Stimulated activated CD4-positive, alpha-beta T cell treated with anti-CD3 and anti-CD28 coated beads, TNF-alpha, amount 100 ng/mL, for 48 hours (primary cell): ENCODE data around the gene KYNU.
"Not testable (repeated sequence)": the region's sequence is repeated elsewhere in the genome, so short reads cannot be mapped to it uniquely, and the experiment has no call there.

Source experiments
- DNase-seq, 3 donors: peaks; one replicate each; pipeline ENCODE4 v3.0.0-alpha.2; 2020; ENCODE audit warnings: low read depth in 3 of 3

KYNU gene

DNA sequence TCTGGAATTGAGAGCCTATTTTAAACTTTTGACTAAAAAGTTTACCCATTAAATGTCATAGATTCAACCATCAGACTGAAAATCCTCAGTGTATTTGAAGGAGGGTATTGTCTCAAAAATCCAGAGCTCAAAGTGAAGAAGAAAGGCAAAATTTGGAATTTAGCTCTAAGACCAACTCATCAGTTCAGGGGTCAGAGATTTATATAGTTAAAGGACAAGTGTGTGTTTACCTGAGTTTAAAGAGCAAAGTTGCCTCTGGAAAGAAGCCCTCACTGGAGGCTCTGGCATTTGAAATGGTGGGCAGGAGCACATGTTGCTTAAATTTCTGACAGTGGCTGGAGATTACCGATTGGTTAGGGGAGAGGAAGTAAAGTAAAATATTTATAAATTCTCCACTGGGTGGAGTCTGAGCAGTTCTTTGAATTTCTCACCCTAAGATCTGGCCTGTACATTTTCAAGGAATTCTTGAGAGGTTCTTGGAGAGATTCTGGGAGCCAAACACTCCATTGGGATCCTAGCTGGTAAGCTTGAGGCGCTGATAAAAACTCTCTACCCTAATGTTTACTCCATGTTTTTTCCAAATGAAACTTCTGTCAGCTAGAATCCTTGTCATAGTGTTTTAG lies at the start of gene KYNU:
KYNU (plus strand) TSS at position 449 of the 623 bp plus-strand sequence. CDS start 7,704 bp downstream, outside the sequence.
- DNase-seq = no peak

DNA sequence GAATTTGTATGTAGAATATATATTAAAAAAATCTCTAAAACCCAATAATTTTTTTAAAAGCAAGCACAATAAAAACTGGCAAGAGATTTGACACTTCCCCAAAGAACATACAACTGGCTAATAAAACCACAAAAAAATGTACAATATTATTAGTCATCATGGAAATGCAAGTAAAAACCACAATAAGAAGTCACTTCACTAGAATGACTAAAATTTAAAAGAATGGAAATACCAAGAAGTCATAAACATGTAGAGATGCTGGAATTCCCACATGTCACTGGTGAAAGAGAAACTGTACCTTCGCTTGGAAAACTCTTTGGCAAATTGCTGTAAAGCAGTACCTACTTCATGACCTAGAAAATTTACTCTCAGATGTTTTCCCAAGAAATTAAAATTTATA lies 43.4 kb upstream of the KYNU start:
- no peak for DNase-seq

DNA sequence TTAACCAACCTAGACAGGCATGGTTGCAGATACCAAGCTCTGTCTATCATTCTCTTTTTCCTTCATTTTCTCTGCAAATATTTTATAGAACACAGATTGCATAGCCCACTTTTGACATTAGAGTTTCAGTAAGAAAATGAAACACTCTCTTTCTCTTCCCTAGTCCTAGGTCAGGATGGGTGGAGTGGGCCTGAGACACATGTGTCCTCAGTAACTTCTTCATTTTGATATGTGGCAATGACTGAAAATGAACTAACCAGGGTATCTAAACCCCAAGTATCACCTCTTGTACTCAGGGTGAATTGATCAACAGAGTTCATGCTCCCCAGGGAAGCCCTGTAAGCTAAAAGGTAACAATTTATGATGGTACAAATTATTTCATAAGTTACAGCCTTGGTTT lies 37.0 kb upstream of the KYNU start:
- no peak for DNase-seq

DNA sequence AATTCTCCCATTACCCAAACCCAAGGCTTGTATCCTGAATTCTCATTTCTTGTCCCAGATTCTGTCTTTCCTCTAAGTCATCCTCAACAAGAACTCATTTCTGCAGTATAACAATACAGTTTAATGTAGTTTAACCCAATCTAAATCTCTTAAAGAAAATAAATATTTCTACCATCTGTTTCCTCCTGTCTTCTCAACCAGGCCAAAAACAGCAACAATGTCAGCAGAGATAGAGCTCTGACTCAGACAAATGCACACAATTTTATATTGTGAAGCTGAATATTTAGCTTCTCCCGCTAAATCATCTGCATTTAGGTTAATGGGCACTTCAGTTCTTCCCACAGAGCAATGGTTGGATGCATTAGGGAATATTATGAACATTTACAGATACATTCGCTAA lies 35.7 kb upstream of the KYNU start:
- DNase-seq = no peak

DNA sequence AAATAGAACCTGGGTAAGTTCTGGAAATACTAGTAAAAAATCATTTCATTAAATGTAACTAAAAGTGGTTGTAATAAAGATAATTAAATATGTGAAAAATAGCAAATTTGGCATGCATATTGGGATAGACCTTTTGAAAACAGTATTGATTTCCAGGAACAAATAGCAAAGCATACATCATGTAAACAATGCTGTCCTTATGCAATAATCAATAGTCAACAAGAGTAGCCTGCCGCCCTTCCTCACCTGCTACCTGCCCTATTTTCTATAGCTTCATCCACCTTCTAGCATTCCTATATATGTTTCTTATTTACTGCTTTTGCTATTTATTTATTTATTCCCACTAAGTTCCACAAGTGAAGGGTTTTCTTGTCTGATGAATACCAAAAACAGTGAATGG lies 35.1 kb upstream of the KYNU start:
- DNase-seq = no peak

DNA sequence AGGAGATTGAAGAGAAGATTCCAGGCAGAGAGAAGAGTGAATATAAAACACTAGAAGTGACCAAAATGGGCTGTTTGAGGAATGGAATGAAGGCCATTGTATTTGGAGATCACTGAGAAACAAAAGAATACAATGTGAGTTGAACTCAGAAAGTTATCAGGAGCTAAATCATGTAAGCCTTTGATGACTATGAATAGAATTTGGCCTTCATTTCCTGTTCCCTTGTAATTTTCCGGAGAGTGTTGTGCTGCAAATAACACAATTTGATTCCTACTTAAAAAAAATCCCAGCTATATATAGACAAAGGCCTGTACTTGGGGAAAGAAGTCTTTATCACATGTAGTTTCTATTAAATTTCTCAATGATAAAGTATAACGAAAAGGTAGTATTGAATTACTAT lies 33.7 kb upstream of the KYNU start:
- no peak for DNase-seq

DNA sequence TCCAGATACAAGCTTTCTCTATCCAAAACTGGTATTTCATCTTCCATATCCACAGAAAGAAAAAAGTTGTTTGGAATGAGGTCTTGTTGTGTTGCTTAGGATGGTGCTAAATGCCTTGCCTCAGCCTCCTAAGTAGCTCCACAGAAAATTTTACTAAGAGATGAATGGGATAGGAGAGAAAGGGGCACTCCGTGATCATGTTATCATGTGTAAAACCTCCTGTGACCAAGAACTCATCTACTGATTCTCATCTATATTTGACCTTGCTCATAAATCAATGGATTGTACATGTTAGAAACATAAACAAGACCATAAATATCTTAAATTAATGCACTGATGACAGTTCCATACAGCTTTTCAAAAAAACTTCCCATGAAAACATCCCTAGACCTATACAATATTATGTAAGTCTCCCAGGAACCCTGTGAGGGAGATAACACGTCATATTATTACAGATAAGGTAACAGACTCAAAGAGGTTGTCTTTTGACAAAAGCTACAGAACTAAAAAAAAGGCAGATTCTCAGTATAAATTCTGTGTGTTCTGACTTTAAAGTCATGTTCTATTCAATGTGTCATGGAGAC lies 29.3 kb upstream of the KYNU start:
- no peak for DNase-seq

DNA sequence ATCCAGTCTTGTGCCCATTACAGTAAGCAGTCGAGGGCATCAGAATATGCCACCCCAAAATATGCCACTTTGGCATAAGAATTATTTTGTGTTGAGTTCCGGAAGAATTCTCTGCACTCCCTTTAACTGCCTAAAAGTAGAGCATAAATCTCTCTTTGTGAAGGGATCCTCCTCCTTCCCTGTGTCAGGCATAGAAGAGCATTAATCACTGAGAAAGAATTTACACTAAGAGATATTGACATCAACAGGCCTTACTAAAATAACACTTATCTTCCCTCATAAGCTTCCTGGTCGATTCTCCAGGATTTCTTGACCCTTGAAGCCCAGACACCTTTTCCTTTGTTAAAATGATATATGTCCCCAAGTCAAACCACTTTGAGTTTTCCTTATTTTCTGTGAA lies 27.6 kb upstream of the KYNU start:
- DNase-seq = no peak

DNA sequence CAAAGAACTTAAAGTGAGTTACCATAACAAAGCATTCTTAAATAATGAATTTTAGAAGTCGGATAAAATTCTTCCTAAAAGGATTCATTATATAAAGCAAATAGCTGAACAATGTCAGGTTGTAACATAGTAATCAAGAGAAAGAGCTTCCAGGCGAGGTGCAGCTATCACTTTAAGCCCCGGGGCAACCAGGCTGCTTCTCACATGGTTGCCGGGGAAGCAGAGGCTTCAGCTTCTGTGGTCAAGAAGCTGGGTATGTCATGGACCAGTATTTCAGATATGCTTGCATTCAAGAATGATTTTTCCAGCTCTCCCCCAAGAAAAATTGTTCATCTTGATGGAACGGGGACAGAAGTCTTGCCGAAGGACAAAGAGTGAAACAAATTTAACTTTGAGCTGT lies 23.6 kb upstream of the KYNU start:
- DNase-seq = no peak

DNA sequence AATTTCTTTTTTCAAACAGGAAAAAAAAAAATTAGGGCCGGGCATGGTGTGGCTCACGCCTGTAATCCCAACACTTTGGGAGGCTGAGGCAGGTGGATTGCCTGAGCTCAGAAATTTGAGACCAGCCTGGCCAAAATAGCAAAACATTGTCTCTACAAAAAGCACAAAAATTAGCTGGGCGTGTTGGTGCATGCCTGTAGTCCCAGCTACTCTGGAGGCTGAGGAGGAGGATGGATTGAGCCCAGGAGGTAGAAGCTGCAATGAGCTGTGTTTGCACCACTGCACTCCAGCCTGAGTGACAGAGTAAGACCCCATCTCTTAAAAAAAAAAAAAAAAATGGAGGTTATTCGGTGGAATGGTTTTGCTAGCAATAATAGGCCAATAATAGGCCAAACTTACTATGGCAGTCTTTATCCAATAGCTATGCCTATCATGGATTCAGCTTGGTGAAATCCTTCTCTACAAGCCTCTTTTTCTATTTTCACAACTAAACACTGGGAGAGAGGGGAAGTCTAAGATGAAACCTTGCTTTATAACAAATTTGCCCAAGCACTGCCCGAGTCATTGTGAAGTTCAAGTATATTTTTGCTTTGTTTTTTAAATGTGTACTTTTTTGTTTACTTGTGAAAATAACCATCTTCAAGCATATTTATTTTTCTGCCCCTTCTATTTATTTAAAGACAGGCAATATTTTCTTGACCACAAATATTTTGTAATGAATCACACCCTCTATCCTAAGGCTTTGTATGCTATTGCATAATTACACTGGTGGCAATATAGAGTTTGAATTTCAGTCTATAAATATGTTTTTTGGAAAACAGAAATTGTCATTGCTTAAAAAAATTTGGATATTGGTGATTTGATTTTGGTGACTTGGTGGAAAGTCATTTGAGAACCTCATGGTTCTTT lies 20.0 kb upstream of the KYNU start:
- no peak for DNase-seq

DNA sequence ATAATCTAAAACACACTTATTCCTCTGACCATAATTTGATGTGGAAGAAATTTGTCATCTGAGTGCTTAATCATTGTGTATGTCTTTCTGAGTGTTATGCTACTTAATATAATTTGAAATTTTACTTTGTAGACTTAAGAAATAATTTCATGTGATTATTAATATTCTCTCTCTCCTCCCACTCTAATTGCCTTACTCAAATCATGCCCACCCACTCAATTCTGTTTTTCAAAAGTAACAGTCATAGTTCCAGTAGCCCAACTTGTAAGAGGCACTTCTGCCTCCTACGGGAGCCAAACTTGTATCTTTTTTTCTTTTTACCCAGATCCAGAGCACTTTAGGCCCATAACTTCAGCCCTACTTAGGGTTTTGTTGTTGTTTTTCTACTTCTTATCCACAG lies 18.5 kb upstream of the KYNU start:
- no peak for DNase-seq

DNA sequence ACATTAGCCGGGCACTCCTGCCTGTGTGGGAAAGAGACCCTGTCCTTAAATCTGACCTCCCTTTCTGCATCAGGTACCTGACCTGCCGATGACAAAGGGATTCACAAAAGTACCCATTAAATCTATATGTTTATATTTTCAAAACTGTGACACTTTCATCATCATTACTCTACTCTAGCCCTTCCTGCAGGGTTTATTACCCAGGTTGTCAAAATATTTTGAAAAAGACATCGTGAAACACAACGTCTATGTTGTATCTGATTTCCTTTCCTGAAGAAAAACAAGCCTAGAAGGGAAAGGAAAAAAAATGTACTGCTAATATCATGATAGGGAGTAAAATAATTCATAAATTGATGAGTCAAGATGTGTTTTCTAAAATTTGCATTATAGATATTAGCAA lies 15.2 kb upstream of the KYNU start:
- no peak for DNase-seq

DNA sequence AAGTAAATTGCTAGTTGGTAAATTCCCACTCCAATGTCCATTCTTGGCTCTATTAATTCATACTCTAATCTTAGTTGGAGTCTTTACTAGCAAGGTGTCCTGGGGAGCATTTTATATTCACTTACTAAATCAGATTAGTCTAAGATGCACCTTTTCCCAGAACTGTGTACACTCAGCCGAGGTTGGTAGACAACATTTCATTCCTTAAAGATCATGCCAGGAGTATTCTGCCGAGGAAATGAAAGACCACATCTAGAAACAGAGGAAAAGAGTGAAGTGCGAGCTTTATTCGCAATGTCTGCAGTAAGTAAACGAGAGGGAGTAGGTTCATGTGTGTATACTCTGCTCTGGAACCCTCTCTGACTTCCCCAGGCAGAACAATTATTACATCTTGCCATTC lies 14.6 kb upstream of the KYNU start:
- DNase-seq = no peak

DNA sequence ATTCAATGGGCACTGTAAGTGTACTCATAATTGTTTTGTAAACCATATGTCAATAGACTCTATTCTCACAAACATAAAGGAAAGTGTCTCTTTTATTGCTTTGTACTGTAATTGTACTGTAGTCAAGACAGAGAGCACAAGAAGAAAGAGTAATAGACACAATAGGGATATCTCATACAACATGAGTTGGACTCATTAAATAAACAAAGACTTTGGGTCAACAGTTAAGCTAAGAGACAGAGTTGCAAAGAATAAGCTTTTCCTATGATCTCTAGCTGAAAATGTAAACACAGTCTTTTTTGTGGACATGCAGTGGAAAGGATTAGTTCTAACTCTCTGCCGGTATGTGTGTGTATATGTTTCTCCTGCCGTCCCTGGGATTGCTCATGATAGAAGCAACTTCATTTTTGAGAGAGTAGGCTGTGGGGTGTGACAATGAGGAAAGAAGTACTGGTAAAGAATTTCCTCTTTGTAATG lies 13.9 kb upstream of the KYNU start:
- no peak for DNase-seq

DNA sequence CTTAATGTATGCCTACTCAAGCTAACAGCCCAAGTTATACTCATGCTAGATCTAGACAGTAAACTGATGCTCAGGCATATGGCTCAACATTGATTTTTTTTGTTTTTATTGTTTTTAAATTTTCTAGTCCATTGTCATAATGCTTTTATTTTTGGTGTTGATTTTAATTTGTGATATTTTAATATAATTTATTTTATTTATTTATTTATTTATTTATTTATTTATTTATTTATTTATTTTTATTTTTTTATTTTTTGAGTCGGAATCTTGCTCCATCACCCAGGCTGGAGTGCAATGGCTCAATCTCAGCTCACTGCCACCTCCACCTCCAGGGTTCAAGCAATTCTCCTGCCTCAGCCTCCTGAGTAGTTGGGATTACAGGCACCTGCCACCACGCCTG lies 12.9 kb upstream of the KYNU start:
- not testable (repeated sequence) for DNase-seq

DNA sequence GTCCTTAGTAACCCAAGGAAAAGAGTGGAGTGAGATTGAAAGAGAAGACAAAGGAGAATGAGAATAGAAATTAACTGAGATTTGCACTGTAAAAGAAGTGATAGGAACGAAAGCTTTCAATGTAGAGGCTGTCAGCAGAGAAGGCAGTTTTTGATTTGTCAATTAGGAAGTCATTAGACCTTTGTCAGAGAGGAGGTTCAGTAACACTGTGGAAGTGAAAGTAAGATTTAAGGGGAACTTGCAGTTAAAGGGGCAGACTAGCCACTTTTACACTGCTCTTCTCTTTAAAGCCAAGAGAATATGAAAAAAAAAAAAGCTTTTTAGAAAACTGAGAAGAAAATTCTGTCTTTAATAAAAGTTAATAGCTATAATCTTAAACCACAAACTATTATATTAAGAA lies 11.5 kb upstream of the KYNU start:
- DNase-seq = no peak

DNA sequence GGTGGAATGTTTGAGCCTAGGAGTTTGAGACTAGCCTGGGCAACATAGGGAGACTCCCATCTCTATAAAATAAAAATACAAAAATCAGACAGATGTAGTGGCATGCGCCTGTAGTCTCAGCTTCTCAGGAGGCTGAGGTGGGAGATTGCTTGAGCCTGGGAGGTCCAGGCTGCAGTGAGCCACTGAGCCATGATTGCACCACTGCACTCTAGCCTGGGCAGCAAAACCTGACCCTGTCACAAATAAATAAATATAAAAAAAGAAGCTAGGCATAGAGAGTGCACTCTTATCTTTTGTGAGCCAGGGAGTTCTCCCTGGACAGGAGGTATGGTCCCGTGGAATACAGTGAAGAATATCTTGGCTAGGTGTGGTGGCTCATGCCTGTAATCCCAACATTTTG lies 11.0 kb upstream of the KYNU start:
- no peak for DNase-seq

DNA sequence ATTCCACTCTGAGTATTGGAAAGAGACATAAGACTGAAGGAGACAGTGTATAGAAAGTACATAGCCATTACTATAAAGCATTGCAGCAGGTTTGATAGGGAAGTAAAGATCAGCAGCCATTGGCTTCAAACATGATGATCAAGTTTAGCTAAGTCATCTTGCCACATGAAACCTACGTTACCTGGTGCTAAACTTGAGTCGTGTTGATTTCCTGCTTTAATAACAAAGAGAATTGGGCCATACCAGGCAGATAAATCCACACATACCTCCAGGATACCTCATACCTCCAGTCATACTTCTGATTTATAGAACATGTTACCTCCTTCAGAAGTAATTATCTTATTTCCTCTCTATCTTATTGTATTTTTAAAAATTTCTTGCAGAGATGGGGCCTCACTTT lies 10.3 kb upstream of the KYNU start:
- DNase-seq = no peak

DNA sequence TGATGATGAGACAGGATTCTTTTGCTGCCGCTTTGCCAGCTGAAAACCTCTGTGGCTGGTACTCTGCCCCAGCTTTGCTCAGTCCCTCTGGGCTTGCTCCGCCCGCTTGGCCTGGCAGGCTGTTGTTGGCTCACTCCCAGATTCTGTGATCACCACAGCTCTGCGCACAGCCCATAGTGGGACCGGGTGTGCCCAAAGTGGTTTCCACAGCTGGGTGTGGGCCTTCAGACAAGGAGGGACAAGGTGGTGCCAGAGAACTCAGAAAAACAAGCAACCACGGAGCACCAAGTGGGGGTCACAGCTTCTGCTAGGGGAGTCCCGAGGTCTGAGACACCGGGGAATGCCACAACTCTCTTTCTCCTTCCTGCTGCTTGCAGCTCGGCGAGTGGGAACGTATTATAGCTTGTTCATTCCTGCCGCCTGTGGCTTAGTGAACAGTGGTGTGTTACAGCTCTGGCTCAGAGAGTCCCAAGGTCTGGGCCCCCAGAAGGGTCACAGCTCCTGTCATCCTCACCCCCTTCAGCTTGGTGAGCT lies 9.2 kb upstream of the KYNU start:
- no peak for DNase-seq

DNA sequence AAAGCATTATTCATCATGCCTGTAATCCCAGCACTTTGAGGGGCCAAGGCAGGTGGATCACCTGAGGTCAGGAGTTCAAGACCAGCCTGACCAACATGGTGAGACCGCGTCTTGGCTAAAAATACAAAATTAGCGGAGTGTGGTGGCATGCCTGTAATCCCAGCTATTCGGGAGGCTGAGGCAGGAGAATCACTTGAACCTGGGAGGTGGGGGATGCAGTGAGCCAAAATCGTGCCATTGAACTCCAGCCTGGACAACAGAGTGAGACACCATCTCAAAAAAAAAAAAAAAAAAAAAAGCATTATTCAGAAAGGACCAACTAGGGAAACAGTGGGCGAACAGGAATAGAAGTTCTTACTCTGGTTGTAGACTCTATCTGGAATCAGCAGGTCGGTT lies 8.4 kb upstream of the KYNU start:
- DNase-seq = not testable (repeated sequence)

DNA sequence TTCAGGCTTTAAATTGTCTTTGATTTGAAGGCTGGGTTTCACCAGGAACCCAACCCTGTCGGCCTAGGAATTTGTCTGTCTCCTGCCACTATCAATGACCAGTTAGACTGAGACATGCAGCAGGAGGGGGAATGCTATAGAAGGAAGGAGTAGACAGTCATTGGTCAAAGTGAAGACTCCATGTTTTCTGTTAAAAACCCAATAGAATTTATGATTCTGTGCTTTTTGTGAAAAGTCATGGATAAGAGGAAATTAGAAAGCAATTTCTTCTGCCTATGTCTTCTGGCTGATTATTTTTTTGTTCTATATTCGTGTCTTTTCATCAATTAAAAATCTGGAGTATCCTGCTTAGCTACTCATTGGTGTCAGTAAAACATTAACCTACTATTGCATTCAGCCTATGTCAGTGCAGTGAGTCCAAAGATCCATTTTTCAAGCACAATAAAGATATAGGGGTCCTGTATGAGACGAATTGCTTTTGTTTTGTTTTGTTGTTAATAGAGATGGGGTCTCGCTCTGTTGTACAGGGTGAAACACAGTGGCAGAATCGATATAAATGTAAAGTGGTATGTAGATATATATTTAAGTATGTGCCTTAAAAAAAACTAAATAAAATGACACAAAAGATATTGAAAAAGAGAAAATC lies 7.9 kb upstream of the KYNU start:
- DNase-seq = no peak

DNA sequence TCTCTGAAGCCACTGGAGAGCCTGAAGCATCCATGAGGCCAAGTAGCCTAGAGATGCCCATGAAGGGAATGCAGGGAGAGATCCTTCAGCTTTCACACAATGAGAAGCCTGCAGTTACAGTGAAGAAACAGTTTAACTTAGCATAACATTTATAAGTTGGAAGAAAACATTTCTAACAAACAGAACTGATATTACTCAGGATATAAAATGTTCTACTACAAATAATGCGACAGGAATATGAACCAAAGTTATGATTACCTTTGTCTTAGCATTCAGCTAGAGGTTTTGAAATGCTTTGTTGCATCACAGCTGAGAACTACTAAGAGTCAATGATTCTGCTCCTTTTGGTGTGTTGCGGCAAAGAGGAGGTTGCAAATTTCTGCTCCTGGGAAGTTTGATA lies 6.9 kb upstream of the KYNU start:
- no peak for DNase-seq
